Adrenal gland (tissue), 12 donors: ENCODE results near the gene ARHGAP26. TPM values are rescaled to one million over a fixed set of nuclear protein-coding genes. Genes with fewer than 3 reads are reported as not detected.

Experiments used
- DNase-seq, 7 donors: peaks; one replicate each; pipeline ENCODE4 v3.0.0-alpha.2; 2019 to 2020
- H3K27ac ChIP-seq, 5 donors: fragments of 200-600 bp; sonication (generic) in 4 of 5; 1 replicate in 3 of 5; 2 replicates in 2 of 5; pipeline versions ENCODE4 v1.5.1 to v1.8.0; 2016 to 2020; ENCODE audit warnings: mild to moderate bottlenecking in 1 of 5
- H3K27me3 ChIP-seq: fragments of 200-600 bp; 2 replicates; pipeline ENCODE4 v1.8.0; 2021
- H3K36me3 ChIP-seq, 2 donors: fragments of 200-600 bp; replicated peaks in 1 of 2; 1 replicate in 1 of 2; 2 replicates in 1 of 2; pipeline versions ENCODE4 v1.5.1 to v1.8.0; 2018 to 2022
- H3K4me1 ChIP-seq, 2 donors: fragments of 200-600 bp; replicated peaks in 1 of 2; 1 replicate in 1 of 2; 2 replicates in 1 of 2; pipeline versions ENCODE4 v1.5.1 to v1.8.0; 2018 to 2021
- H3K4me3 ChIP-seq, 4 donors: fragments of 200-600 bp; sonication (generic) in 3 of 4; one replicate each; pipeline ENCODE4 v1.5.1; 2016 to 2018
- H3K9me3 ChIP-seq, 3 donors: fragments of 200-600 bp; sonication (generic) in 1 of 3; replicated peaks in 1 of 3; 1 replicate in 2 of 3; 2 replicates in 1 of 3; pipeline versions ENCODE4 v1.5.1 to v1.8.0; 2016 to 2021
- POLR2A ChIP-seq, 2 donors: fragments of 450-650 bp; IDR thresholded peaks; one replicate each; pipeline ENCODE4 v1.6.1; 2017; ENCODE audit warnings: antibody characterized with exemption in 2 of 2, mild to moderate bottlenecking in 2 of 2, moderate library complexity in 1 of 2
- WGBS, 4 donors: extraction: QIAGEN DNeasy Blood & Tissue Kit in 2 of 4; methylation state at CpG; one replicate each; pipeline versions ENCODE4 v1.1.5 to v1.1.7; 2013 to 2017; 5-methylcytosine and 5-hydroxymethylcytosine counted together
- intact Hi-C, 2 donors: fragments of 100-400 bp; cut with DNase I; formaldehyde crosslinking; loops; one replicate each; pipeline versions ENCODE4 v1.14.1 to v1.15.0; 2022 to 2023
- polyA plus RNA-seq, 3 donors: library from polyadenylated mRNA; stranded (reverse); fragments of 200-250 nt in 2 of 3; fragments of 350-450 nt in 1 of 3; fragmentation: Illumina TruSeq in 1 of 3; extraction: RNeasy Lipid Tissue Mini Kit (QIAGEN cat#74804) in 1 of 3; gene quantifications; one replicate each; pipeline ENCODE4 v1.2.3, GENCODE V29; 2013 to 2014
- total RNA-seq, 9 donors: library from RNA; depleted of rRNA in 4 of 9; stranded (reverse); fragments of >200 nt in 4 of 9; fragments of 120-200 nt in 1 of 9; fragmentation: NEBNext Ultra II Directional in 1 of 9; extraction: Animal tissue kit (Norgen Biotek cat#: 25700) in 1 of 9; gene quantifications; one replicate each; pipeline versions ENCODE4 v1.1.0 to v1.2.4, GENCODE V29; 2013 to 2023
- TF ChIP-seq, protein P1 (sequence below), 6 experiments: fragments of 450-650 bp in 4 of 6; fragments of 200-600 bp in 2 of 6; sonication (generic) in 1 of 6; IDR thresholded peaks; 1 replicate in 5 of 6; 2 replicates in 1 of 6; pipeline versions ENCODE4 v1.5.1 to v1.8.0; 2016 to 2021; ENCODE audit warnings: antibody characterized with exemption in 6 of 6, mild to moderate bottlenecking in 2 of 6, moderate library complexity in 1 of 6
- donor health status: healthy with polysubstance abuse.
- donor health status: Bipolar disorder and iron deficiency.
- donor health status: DM: yes; HTN: yes; CAD: no.
- donor health status: DM: no; HTN: no; CAD: no.
- donor health status: DM: no; HTN: no; CAD: no.
- donor health status: DM: yes; HTN: yes; CAD: no.

ARHGAP26 gene
- total and polyA plus RNA-seq, 12 donors: 3.0 to 21.7 (median 10.8) TPM

DNA sequence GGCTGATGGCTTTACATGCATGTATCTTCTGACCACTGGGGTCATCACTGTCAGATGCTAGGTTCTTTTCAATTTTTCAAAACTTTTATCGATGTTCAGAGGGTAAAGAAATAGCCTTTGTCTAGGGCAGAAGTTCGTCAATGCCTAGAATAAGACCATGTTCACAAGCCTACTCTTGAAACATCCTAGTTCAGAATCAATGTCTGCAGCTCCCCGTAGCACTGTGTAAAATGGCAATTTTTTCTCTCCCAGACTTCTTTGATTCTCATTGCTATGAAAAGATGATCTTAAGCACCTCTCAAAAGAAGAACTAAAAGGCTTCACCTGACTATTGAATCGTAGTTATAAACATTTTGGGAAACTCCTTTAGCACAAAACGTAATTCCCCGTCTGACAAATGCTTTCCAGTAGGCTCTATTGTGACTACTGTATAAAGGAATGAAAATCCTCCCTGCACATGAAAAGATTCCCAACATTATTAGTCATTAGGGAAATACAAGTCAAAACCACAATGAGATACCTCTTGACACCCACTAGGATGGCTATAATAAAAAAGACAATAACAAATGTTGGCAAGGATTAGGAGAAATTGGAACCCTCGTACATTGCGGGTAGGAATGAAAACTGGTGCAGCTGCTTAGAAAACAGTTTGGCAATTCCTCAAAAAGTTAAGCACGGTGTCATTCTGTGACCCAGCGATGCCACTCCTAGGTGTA lies 263.5 kb downstream of the ARHGAP26 start:
- Histone ChIP-seq H3K9me3 (no peaks in the 10 kb centered on the region), H3K27ac (no peak overlapping the region), H3K27me3 (no peaks in the 10 kb centered on the region), H3K36me3 (no peaks in the 10 kb centered on the region), H3K4me1 (no peaks in the 10 kb centered on the region), H3K4me3 (no peak overlapping the region)
- no peak for DNase-seq
- 79 to 84% (median 82%) methylated on average over 10 of the region's 10 CpGs for WGBS, 4 donors
- intact Hi-C loops: no loop called here
- no peak for TF ChIP-seq POLR2A (IDR thresholded peaks at IDR 0.05)
- TF ChIP-seq, protein P1, sequence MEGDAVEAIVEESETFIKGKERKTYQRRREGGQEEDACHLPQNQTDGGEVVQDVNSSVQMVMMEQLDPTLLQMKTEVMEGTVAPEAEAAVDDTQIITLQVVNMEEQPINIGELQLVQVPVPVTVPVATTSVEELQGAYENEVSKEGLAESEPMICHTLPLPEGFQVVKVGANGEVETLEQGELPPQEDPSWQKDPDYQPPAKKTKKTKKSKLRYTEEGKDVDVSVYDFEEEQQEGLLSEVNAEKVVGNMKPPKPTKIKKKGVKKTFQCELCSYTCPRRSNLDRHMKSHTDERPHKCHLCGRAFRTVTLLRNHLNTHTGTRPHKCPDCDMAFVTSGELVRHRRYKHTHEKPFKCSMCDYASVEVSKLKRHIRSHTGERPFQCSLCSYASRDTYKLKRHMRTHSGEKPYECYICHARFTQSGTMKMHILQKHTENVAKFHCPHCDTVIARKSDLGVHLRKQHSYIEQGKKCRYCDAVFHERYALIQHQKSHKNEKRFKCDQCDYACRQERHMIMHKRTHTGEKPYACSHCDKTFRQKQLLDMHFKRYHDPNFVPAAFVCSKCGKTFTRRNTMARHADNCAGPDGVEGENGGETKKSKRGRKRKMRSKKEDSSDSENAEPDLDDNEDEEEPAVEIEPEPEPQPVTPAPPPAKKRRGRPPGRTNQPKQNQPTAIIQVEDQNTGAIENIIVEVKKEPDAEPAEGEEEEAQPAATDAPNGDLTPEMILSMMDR (IDR thresholded peaks at IDR 0.05): no peak

DNA sequence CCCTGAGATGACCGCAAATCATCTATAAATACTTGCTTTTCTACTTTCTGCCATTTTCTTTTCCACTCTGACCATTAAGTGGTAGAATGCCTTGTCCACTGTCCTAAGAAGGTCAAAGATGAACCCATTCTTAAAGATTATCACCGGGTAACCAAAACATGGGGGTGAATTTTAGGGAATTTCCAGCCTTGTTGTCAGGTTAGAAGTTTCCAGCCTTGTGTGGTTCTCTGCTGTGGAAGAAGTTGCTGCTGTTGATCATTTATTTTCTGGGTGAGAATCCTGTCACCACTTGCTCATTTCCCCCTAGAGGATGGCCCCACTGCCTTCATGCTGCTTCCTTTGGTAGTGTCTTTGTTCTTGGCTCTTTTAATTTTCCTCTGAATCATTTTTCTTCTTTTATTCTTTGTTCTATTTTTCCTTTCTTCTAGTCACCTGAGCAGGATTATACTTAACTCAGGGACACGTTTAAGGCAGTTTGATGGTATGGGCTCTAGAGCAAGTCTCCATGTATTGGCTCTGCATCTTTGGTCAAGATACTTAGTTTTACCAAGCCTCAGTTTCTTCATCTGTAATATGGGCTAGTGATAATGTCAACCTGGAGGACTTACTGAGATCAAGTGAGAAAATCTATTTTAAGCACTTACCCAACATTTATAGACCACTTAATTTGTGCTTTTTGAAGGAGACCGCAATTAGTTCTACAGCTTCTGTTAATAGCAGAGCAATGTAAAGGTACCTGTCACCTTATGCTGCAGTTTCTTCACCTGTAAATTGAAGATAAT lies 266.2 kb downstream of the ARHGAP26 start:
- WGBS, 4 donors: 89 to 95% (median 92%) methylated on average over 4 of the region's 4 CpGs
- no peak for DNase-seq
- intact Hi-C loops: no loop called here

DNA sequence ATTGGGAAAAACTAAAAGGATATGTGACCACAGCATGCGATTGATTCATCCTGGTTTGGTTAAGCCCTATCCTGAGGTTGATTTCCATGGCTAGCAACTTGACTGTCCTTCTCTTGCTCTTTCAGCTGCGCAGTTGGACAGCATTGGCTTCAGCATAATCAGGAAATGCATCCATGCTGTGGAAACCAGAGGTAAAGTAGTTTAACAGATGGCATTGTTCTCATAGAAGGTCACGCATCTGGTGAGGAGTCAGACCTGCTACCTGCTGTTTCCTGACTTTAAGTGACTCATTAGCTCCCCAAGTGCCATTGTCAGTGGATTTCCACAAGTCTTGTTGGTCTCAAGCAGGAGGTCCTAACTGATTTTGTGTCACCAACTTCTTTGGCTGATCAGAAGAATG lies 266.9 kb downstream of the ARHGAP26 start:
- H3K27ac ChIP-seq: no peak overlapping the region
- TF ChIP-seq, protein P1 (IDR thresholded peaks at IDR 0.05): no peak
- no peak for TF ChIP-seq POLR2A (IDR thresholded peaks at IDR 0.05)
- no peak for DNase-seq
- intact Hi-C loops: no loop called here
- H3K4me3 ChIP-seq: no peak overlapping the region
- WGBS, 4 donors: 82 to 100% (median 89%) methylated on average over 3 of the region's 3 CpGs
- no peaks in the 10 kb centered on the region for H3K4me1 ChIP-seq
- no peaks in the 10 kb centered on the region for H3K36me3 ChIP-seq
- H3K9me3 ChIP-seq: no peaks in the 10 kb centered on the region
- H3K27me3 ChIP-seq: no peaks in the 10 kb centered on the region

More for the DNA sequence above, 266.2 kb downstream of the ARHGAP26 start:
- H3K4me1 ChIP-seq: no peaks in the 10 kb centered on the region
- H3K9me3 ChIP-seq: no peaks in the 10 kb centered on the region
- no peaks in the 10 kb centered on the region for H3K36me3 ChIP-seq
- H3K27me3 ChIP-seq: no peaks in the 10 kb centered on the region
- no peak overlapping the region for H3K27ac ChIP-seq
- H3K4me3 ChIP-seq: no peak overlapping the region
- TF ChIP-seq POLR2A (IDR thresholded peaks at IDR 0.05): no peak
- TF ChIP-seq, protein P1 (IDR thresholded peaks at IDR 0.05): no peak

DNA sequence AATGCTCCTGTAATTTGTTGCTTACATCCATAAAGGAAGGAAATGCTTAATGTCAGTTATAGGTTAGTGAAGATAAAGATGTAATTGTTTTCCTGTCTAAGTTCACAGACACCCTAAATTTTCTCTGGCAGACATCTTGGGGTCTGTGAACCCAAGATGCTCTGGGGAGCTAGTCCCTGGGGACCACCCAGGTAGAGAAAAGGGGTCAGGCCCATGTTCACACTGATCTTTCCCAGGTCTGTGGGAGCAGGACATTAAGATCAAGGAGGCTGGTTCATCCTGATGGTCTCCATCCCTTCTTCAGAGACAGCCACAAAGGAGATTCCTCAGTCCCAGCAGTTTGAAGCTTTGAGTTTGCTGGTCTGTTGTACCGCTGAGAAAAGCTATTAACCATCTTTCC lies 267.5 kb downstream of the ARHGAP26 start:
- intact Hi-C loops: no loop called here
- Histone ChIP-seq H3K4me1 (no peaks in the 10 kb centered on the region), H3K9me3 (no peaks in the 10 kb centered on the region), H3K4me3 (no peak overlapping the region), H3K36me3 (no peaks in the 10 kb centered on the region), H3K27me3 (no peaks in the 10 kb centered on the region), H3K27ac (no peak overlapping the region)
- 67 to 87% (median 81%) methylated on average over 1 of the region's 1 CpG for WGBS, 4 donors
- TF ChIP-seq, protein P1 (IDR thresholded peaks at IDR 0.05): no peak
- no peak for TF ChIP-seq POLR2A (IDR thresholded peaks at IDR 0.05)
- DNase-seq: no peak
